Effector memory CD8-positive, alpha-beta T cell (primary cell): ENCODE data around the gene NAPSA.
"Not testable (repeated sequence)": the region's sequence is repeated elsewhere in the genome, so short reads cannot be mapped to it uniquely, and the experiment has no call there.

Experiments used
- ATAC-seq: fragments of 150-1000 bp; cut with Tn5 transposase; replicated peaks from 2 replicates; pipeline ENCODE4 v1.10.0; 2021; ENCODE audit warnings: mild to moderate bottlenecking, moderate library complexity
- DNase-seq, 3 experiments: peaks; one replicate each; pipeline ENCODE4 v3.0.0; 2021
- H3K27ac Mint-ChIP-seq, 2 donors: one replicate each; pipeline ENCODE4 v1.8.0; 2022; ENCODE audit warnings: mild to moderate bottlenecking in 2 of 2, mixed read lengths in 2 of 2, moderate library complexity in 2 of 2
- H3K27me3 Mint-ChIP-seq, 2 donors: one replicate each; pipeline ENCODE4 v1.8.0; 2022; ENCODE audit warnings: mixed read lengths in 2 of 2
- H3K36me3 Mint-ChIP-seq: one replicate; pipeline ENCODE4 v1.8.0; 2022; ENCODE audit warnings: mild to moderate bottlenecking, moderate library complexity, mixed read lengths; ENCODE audit not compliant: insufficient read depth
- H3K4me1 Mint-ChIP-seq, 2 donors: one replicate each; pipeline ENCODE4 v1.8.0; 2022; ENCODE audit warnings: low read depth in 2 of 2, mixed read lengths in 2 of 2
- H3K4me3 Mint-ChIP-seq, 2 donors: one replicate each; pipeline ENCODE4 v1.8.0; 2022; ENCODE audit warnings: mild to moderate bottlenecking in 2 of 2, mixed read lengths in 2 of 2, moderate library complexity in 2 of 2
- H3K9me3 Mint-ChIP-seq, 2 donors: one replicate each; pipeline ENCODE4 v1.8.0; 2022; ENCODE audit warnings: mixed read lengths in 2 of 2

The NAPSA gene

DNA sequence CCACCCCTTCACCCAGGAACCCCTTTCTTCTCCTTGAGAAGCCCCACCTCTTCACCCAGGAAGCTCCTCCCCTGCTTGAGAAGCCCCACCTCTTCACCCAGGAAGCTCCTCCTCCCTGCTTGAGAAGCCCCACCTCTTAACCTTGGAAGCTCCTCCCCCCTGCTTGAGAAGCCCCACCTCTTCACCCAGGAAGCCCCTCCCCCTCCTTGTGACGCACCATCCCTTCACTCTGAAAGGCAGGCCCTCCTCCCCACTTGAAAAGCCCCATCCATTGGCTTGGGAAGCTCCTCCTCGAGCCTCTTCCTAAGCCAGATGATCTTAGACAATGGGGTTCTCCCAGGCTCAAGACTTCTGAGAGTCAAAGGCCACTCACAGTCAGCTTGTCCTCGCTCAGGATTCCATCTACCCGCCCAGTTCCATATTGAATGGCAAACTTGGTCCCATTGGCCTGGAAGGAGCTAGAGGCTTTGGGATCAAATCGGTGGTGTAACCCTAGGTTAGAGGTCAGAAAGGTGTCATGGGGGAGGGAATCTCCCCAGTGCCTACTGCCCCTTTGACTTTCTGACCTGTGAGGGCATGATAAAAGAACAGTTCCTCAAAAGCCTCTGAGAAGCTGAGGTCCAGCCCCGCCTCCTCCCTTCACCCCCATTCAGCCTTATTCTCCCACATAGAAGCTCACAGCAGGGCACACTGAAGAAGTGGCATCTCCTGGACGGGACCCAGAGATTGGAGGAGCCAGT lies 4.0 kb downstream of the NAPSA start:
- Mint-ChIP-seq H3K27me3 (no peaks in the 10 kb centered on the region), H3K36me3 (peaks cover 36% of the 10 kb centered on the region), H3K27ac (peak overlapping the region in 1 of 2 donors; percentile 55), H3K4me1 (peaks cover 50 to 61% of the 10 kb centered on the region in 2 donors), H3K4me3 (no peak overlapping the region), H3K9me3 (no peaks in the 10 kb centered on the region)
- DNase-seq (no peak), ATAC-seq (no peak)

DNA sequence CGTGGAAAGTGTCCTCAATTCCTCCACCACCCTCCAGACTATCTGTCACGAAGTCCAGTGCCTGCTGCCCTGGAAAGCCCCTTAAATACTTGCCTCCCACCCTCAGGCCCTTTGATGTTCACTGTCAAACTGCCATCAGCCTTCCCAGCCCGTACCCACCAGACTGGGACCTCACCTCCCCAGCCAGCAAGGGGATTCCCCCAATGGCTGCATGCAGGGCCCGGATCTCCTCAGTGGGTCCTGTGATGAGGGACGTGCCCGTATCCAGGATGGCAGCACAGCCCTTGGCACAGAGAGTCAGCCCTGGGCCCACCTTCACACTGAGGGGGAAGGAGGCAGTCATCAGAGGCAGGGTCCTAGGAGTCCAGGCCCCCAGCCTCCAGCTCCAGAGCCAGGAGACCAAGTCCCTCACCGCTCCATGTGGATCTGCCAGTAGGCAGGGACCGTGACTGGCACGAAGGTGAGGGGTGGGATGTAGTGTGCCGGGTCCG lies 6.1 kb downstream of the NAPSA start:
- Mint-ChIP-seq H3K36me3 (peaks cover 32% of the 10 kb centered on the region), H3K4me1 (peaks cover 39 to 49% of the 10 kb centered on the region in 2 donors), H3K4me3 (peak overlapping the region; percentile 95), H3K9me3 (no peaks in the 10 kb centered on the region), H3K27ac (peak overlapping the region; percentile 97 to 98), H3K27me3 (no peaks in the 10 kb centered on the region)
- ATAC-seq (no peak), DNase-seq (no peak)

DNA sequence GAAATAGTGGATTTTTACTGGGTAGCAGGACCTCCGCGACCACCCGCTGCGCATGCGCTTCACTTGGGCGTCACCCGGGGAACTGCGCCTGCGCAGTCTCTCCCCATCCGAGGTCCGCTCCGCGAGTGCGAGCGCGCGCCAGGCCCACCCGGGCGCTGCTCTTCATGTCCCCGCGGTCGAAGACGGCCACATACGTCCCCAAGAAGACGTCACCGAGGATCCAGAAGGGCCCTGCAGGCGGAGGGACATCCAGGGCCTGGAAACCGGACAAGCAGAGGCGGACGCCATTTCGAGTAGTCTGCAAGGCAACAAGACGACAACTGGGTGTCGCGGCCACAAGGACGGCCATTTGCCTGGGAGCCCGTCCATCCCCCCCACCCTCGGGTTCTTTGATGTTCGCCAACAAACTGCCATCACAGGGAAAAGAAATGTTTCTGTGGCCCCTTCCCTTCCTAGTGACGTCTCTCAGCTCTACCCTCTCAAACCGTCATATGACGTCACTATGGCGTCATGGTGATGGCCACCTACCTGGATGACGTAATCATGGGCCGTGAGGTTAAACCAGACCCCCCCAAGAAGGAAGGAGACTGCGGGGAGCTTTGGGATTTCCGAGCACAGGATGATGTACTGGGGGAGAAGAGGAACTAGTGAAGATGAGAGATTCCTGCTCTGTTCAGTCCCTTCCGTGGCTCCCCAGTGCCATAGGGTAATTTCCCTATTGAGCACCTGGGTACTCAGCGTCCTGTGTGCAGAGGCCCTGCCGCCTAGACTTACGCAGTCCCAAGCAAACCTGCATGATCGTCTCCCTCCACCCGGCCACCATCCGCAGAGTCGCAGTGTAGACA lies 6.7 kb downstream of the NAPSA start:
- no peaks in the 10 kb centered on the region for H3K27me3 Mint-ChIP-seq
- peaks cover 27% of the 10 kb centered on the region for H3K36me3 Mint-ChIP-seq
- ATAC-seq: peak; percentile 32
- peak overlapping the region; percentile 97 to 98 for H3K27ac Mint-ChIP-seq
- peak; percentile 62 to 71 (median 64) for DNase-seq
- no peaks in the 10 kb centered on the region for H3K9me3 Mint-ChIP-seq
- H3K4me3 Mint-ChIP-seq: peak overlapping the region; percentile 95
- peaks cover 37 to 46% of the 10 kb centered on the region in 2 donors for H3K4me1 Mint-ChIP-seq

DNA sequence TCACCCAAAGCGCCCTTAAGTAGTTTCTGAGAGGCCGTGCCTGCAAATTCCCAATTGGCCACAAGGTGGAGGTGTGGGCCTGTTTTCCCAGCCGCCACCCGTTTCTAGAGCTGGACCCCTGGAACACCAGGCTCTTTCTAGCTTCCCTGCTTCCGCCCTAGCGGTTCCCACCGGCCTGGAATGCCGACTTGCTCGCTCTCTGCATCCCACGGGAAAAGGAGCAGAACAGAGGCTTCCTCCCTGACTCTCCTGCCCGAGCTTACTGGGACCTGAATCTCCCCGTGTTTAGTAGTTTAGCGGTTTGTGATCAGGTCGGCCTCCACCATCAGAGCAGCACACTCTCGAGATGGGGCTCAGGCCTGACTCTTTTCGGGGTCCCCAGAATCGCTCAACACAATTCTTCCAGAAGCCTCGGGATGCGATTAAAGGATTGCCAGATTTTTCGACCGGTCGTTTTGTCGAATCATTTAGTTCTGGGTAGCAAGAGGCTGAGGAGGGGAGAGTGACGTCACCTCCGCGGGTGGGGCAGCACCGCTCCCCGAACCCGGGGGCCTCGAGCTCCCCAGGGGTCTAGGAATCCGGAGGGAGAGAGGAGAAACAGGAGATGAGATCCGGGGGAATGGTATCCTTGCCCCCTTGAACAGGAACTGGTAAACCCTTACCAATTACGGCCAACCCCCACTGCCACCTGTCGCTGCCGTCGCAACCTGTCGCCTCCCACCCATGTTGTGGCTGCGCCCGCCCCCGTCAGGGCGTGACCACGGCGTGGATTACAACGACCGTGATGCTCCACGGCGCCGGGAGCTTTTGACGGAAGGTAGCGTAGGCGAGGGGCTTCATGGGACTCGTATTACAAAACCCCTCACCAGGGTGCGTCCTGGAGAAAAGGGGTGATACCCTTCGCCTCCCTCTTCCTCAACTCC lies 8.0 kb downstream of the NAPSA start:
- Mint-ChIP-seq H3K36me3 (peaks cover 24% of the 10 kb centered on the region), H3K4me3 (peak overlapping the region; percentile 95), H3K9me3 (no peaks in the 10 kb centered on the region), H3K27me3 (no peaks in the 10 kb centered on the region), H3K4me1 (peaks cover 30 to 41% of the 10 kb centered on the region in 2 donors), H3K27ac (peak overlapping the region; percentile 97 to 98)
- peak; percentile 84 for ATAC-seq
- DNase-seq: peak; percentile 79 to 90 (median 82)

DNA sequence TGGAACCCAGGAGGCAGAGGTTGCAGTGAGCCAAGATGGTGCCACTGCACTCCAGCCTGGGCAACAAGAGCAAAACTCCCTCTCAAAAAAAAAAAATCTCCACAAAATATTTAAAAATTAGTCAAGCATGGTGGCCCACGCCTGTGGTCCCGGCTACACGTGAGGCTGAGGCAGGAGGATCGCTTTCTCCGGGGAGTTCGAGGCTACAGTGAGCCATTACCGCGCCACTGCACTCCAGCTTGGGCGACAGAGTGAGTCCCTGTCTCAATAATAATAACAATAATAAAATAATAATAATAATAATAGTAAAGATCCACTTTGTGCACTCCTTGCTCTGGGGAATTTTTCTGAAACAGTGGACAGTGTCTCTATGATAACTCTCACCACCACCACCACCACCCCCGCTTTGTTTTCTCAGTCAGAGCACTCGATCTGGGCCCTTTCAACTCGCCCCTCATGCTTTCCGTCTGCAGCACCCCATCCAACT lies 8.7 kb downstream of the NAPSA start:
- Mint-ChIP-seq H3K4me1 (peaks cover 28 to 40% of the 10 kb centered on the region in 2 donors), H3K4me3 (peak overlapping the region; percentile 95), H3K9me3 (no peaks in the 10 kb centered on the region), H3K36me3 (peaks cover 24% of the 10 kb centered on the region), H3K27me3 (peaks cover 0 to 3% of the 10 kb centered on the region in 2 donors), H3K27ac (peak overlapping the region; percentile 97 to 98)
- DNase-seq (no peak), ATAC-seq (no peak)

DNA sequence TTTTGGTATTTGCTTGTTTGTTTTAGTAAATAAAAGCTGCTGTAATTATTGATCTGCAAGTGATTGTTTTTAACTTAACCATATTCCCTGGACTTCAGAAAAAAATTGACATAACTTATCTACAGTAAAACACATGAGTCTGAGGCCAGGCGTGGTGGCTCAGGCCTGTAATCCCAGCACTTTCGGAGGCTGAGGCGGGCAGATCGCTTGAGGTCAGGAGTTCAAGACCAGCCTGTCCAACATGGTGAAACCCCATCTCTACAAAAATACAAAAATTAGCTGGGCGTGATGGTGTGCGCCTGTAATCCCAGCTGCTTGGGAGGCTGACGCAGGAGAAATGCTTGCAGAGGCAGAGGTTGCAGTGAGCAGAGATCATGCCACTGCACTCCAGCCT lies 12.0 kb downstream of the NAPSA start:
- H3K27me3 Mint-ChIP-seq: peaks cover 0 to 12% of the 10 kb centered on the region in 2 donors
- DNase-seq, H3K27ac Mint-ChIP-seq, H3K9me3 Mint-ChIP-seq, H3K4me3 Mint-ChIP-seq, ATAC-seq: not testable (repeated sequence)
- peaks cover 16% of the 10 kb centered on the region for H3K36me3 Mint-ChIP-seq
- H3K4me1 Mint-ChIP-seq: peaks cover 7 to 13% of the 10 kb centered on the region in 2 donors

DNA sequence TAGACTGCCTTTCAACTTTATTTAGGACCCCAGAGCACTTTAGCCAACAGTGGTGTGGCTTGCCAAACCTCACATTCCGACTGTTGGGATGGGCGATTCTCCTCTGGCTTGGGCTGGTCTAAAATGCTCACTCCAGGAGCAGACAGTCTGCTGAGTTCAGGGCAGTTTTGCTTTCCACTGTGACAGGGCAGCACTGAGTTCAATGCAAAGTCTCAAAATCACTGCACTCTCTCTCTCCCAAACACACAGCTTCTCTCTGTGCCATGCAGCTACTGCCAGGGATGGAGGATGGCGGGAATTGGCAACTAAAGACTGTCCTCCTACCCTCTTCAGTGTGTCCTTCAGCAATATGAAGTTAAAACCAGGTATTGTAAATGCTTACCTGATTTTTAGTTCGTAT lies 13.2 kb downstream of the NAPSA start:
- Mint-ChIP-seq H3K36me3 (peaks cover 4% of the 10 kb centered on the region), H3K9me3 (no peaks in the 10 kb centered on the region), H3K27me3 (peaks cover 0 to 12% of the 10 kb centered on the region in 2 donors), H3K27ac (no peak overlapping the region), H3K4me1 (peaks cover 4 to 7% of the 10 kb centered on the region in 2 donors), H3K4me3 (no peak overlapping the region)
- ATAC-seq (no peak), DNase-seq (no peak)

DNA sequence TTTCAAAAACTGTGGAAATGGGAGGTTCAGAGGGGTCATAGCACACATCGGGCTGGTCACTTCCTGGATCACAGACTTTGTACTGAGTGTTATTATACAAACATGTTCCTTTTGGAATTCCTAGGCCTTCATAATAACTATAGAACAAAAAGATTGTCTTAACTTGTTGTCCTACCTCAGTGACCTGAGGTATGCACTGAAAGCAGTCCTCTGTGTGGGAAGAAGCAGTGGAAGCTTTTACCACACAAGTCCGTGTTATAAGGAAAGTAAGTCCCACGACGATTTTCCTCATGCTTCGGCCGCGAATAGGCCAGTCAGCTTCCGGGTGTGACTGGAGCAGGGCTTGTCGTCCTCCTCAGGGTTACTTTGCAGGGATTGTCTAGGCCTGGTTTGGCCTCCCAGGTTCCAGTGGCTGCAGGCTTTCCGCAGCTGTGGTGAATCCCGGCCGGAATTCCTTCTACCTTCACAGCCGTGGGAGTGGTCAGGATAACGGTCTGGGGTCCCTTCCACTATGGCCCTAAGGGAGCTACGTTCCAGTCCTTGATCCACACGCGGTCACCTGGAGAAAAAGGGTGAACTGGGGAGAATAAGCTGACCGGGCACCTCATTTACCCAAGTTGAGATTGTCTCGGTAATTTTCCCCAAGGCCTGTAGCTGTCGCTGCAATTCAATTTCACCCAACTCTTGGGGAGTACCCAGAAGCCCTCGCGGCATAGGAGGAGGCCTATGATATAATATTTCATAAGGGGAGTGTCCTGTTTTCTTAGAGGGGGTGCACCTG lies 16.0 kb downstream of the NAPSA start:
- ATAC-seq: no peak
- Mint-ChIP-seq H3K9me3 (no peaks in the 10 kb centered on the region), H3K4me3 (no peak overlapping the region), H3K36me3 (no peaks in the 10 kb centered on the region), H3K27me3 (peaks cover 0 to 18% of the 10 kb centered on the region in 2 donors), H3K4me1 (peaks cover 3 to 7% of the 10 kb centered on the region in 2 donors), H3K27ac (no peak overlapping the region)
- DNase-seq: no peak

DNA sequence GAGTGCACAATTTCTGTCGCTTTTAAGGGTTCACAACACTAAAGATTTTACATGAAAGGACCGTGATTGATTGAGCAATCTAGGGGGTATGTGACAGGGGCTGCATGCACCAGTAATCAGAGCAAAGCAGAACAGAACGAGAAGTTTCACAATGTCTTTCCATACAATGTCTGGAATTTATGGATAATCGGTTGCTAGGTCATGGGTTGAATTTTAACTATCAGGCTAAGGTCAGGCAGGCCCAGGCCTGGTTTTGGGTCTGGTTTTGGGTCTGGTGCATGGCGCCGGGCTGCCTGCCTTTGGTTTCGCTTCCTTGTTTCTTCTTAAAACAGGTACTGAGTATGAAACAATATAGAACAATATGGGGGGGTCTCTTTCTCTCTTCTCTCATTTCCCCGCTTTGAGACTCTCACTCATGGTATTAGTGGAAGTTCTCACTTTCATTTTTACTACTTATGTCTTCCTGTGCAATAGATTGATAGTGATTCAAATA lies 18.3 kb downstream of the NAPSA start:
- ATAC-seq, H3K36me3 Mint-ChIP-seq, DNase-seq, H3K9me3 Mint-ChIP-seq: not testable (repeated sequence)
- Mint-ChIP-seq H3K4me3 (peak overlapping the region; percentile 35 to 54), H3K27ac (peak overlapping the region in 1 of 2 donors; percentile 72), H3K27me3 (peaks cover 9 to 28% of the 10 kb centered on the region in 2 donors), H3K4me1 (peaks cover 5 to 10% of the 10 kb centered on the region in 2 donors)

DNA sequence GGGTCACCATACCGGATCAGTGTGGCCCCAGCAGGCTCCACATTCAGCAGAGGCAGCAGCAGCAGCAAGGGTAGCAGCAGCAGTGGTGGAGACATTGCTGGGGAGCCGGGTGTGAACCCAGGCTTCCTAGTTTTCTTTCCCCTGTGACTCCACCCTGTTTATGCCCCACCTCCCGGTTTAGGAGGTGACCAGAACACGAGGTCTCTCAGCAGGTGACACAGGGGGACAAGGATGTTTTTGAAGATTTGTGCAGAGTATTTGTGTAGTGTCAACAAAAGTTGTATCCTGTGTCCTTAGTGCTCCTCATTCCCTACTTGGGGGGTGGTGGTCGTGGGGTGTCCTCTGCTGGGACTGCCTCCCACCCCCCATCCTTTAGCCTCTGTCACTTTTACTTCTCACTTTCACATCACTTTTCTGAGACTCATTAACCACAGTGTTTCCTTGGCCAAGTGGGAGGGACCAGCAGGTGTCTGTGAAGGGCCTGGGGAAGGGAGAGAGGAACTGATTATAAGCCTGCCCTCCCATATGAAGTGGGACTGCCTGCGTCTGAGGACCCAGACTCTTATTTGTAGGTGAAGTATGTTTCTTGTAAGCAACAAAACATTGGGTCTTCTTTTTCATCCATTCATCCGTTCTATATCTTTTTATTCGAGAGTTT lies 20.6 kb downstream of the NAPSA start:
- Mint-ChIP-seq H3K4me3 (no peak overlapping the region), H3K9me3 (no peaks in the 10 kb centered on the region), H3K27me3 (peaks cover 9 to 16% of the 10 kb centered on the region in 2 donors), H3K27ac (no peak overlapping the region), H3K4me1 (peaks cover 5 to 10% of the 10 kb centered on the region in 2 donors), H3K36me3 (no peaks in the 10 kb centered on the region)
- DNase-seq (no peak), ATAC-seq (peak; percentile 33)

DNA sequence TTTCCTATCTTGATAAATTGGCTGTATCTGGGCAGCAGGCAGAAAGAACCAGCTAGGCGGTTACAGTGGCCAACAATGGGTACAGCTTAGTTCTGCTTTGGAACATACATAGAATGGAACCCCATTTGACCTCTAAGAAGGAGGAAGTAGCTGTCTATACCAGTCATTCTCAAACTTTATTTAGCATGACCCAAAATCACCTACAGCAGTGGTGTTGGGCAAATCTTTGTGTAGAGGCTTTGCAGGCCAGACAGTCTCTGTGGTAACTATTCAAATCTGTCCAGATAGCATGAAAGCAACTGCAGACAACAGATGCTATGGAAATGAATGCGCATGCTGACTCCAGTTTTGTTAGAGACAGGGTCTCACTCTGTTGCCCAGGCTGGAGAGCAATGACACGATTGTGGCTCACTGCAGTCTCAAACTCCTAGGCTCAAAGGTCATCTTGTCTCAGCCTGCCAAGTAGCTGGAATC lies 24.3 kb downstream of the NAPSA start:
- Mint-ChIP-seq H3K36me3 (no peaks in the 10 kb centered on the region), H3K27ac (no peak overlapping the region), H3K9me3 (no peaks in the 10 kb centered on the region), H3K4me1 (peaks cover 2 to 3% of the 10 kb centered on the region in 2 donors), H3K27me3 (peaks cover 9 to 37% of the 10 kb centered on the region in 2 donors), H3K4me3 (no peak overlapping the region)
- DNase-seq: no peak
- ATAC-seq: peak; percentile 44
